IPS DF 6.9 (cell line): Measurements from ENCODE around the gene ZNF133.
"Not testable (repeated sequence)": the region's sequence is repeated elsewhere in the genome, so short reads cannot be mapped to it uniquely, and the experiment has no call there.

Experiments
- DNase-seq: peaks from one replicate; pipeline ENCODE4 v3.0.0-alpha.2; 2013; ENCODE audit warnings: low read depth, low spot score
- H3K27ac ChIP-seq: one replicate; pipeline ENCODE4 v1.5.1; 2013; ENCODE audit warnings: low read length, control low read depth
- H3K27me3 ChIP-seq: 2 replicates; pipeline ENCODE4 v1.6.1; 2013; ENCODE audit warnings: mild to moderate bottlenecking, low read length; ENCODE audit not compliant: control insufficient read depth, insufficient read depth
- H3K36me3 ChIP-seq: 2 replicates; pipeline ENCODE4 v1.6.1; 2013; ENCODE audit warnings: low read length; ENCODE audit not compliant: control insufficient read depth, insufficient read depth
- H3K4me1 ChIP-seq: 2 replicates; pipeline ENCODE4 v1.6.1; 2013; ENCODE audit warnings: low read length; ENCODE audit not compliant: control insufficient read depth, insufficient read depth
- H3K4me3 ChIP-seq: 2 replicates; pipeline ENCODE4 v1.5.1; 2013; ENCODE audit warnings: mild to moderate bottlenecking, low read length
- H3K9me3 ChIP-seq: 2 replicates; pipeline ENCODE4 v1.6.1; 2013; ENCODE audit warnings: low read length, inconsistent platforms; ENCODE audit not compliant: control insufficient read depth, insufficient read depth
- WGBS: extraction: QIAGEN DNeasy Blood & Tissue Kit; methylation state at CpG from one replicate; pipeline ENCODE4 v1.1.7; 2013; ENCODE audit warnings: mixed read lengths, missing lambda C conversion rate; ENCODE audit not compliant: insufficient read length, insufficient coverage; 5-methylcytosine and 5-hydroxymethylcytosine counted together

The ZNF133 gene

GRCh38 chr20:18287915-18288748, at the start of gene ZNF133:
Gene ZNF133 (plus strand): TSS chr20:18288527. CDS start chr20:18305687, 17,160 bp downstream.
- DNase-seq = peak; percentile 81
- H3K4me1 ChIP-seq = no peaks in the 10 kb centered on the region; the same call in 1 of the 2 replicates
- H3K27me3 ChIP-seq = no peaks in the 10 kb centered on the region
- H3K36me3 ChIP-seq = no peaks in the 10 kb centered on the region
- no CpG with 5 or more reads among the region's 63 CpGs for WGBS
- peak within 1 kb of the TSS; percentile 91; the same call in 1 of the 2 replicates for H3K4me3 ChIP-seq
- H3K27ac ChIP-seq = no peak within 1 kb of the TSS
- no peaks in the 10 kb centered on the region for H3K9me3 ChIP-seq

- H3K9me3 ChIP-seq = no peaks in the 10 kb centered on the region
- no peak for DNase-seq
- H3K4me3 ChIP-seq = no peak overlapping the region
- H3K27me3 ChIP-seq = no peaks in the 10 kb centered on the region
- H3K4me1 ChIP-seq = no peaks in the 10 kb centered on the region
- no peaks in the 10 kb centered on the region for H3K36me3 ChIP-seq
- no peak overlapping the region for H3K27ac ChIP-seq
- WGBS = no CpG with 5 or more reads among the region's 1 CpG
Observed at GRCh38 chr20:18240997-18241396, 47.3 kb upstream of the ZNF133 start.

GRCh38 chr20:18243802-18244201, 44.5 kb upstream of the ZNF133 start:
- Histone ChIP-seq H3K9me3 (no peaks in the 10 kb centered on the region), H3K36me3 (no peaks in the 10 kb centered on the region), H3K4me1 (no peaks in the 10 kb centered on the region), H3K4me3 (no peak overlapping the region), H3K27me3 (no peaks in the 10 kb centered on the region), H3K27ac (no peak overlapping the region)
- no peak for DNase-seq
- WGBS = no CpG with 5 or more reads among the region's 1 CpG

GRCh38 chr20:18248545-18248944, 39.8 kb upstream of the ZNF133 start:
- no CpG with 5 or more reads among the region's 4 CpGs for WGBS
- not testable (repeated sequence) for DNase-seq, H3K27ac ChIP-seq, H3K36me3 ChIP-seq, H3K4me3 ChIP-seq, H3K27me3 ChIP-seq, H3K4me1 ChIP-seq, H3K9me3 ChIP-seq

GRCh38 chr20:18250217-18250616, 38.1 kb upstream of the ZNF133 start:
- DNase-seq = no peak
- Histone ChIP-seq H3K36me3 (no peaks in the 10 kb centered on the region), H3K9me3 (no peaks in the 10 kb centered on the region), H3K27ac (no peak overlapping the region), H3K4me1 (no peaks in the 10 kb centered on the region), H3K27me3 (no peaks in the 10 kb centered on the region), H3K4me3 (no peak overlapping the region)
- no CpG with 5 or more reads among the region's 3 CpGs for WGBS

GRCh38 chr20:18252597-18253451, 35.5 kb upstream of the ZNF133 start:
- no CpG with 5 or more reads among the region's 20 CpGs for WGBS
- Histone ChIP-seq H3K4me1 (no peaks in the 10 kb centered on the region), H3K9me3 (no peaks in the 10 kb centered on the region), H3K27me3 (no peaks in the 10 kb centered on the region), H3K36me3 (no peaks in the 10 kb centered on the region), H3K4me3 (no peak overlapping the region), H3K27ac (no peak overlapping the region)
- no peak for DNase-seq

GRCh38 chr20:18254615-18255014, 33.7 kb upstream of the ZNF133 start:
- no CpG with 5 or more reads among the region's 3 CpGs for WGBS
- no peak overlapping the region for H3K4me3 ChIP-seq

GRCh38 chr20:18255526-18255925, 32.8 kb upstream of the ZNF133 start:
- no peak for DNase-seq
- Histone ChIP-seq H3K4me1 (no peaks in the 10 kb centered on the region), H3K36me3 (no peaks in the 10 kb centered on the region), H3K27ac (no peak overlapping the region), H3K9me3 (no peaks in the 10 kb centered on the region), H3K4me3 (no peak overlapping the region), H3K27me3 (no peaks in the 10 kb centered on the region)
- no CpG with 5 or more reads among the region's 1 CpG for WGBS

More at GRCh38 chr20:18254615-18255014, 33.7 kb upstream of the ZNF133 start:
- H3K4me1 ChIP-seq = no peaks in the 10 kb centered on the region
- no peak for DNase-seq
- H3K27ac ChIP-seq = no peak overlapping the region
- H3K9me3 ChIP-seq = no peaks in the 10 kb centered on the region
- no peaks in the 10 kb centered on the region for H3K27me3 ChIP-seq
- no peaks in the 10 kb centered on the region for H3K36me3 ChIP-seq

- no CpG with 5 or more reads among the region's 4 CpGs for WGBS
- Histone ChIP-seq H3K4me1 (no peaks in the 10 kb centered on the region), H3K9me3 (no peaks in the 10 kb centered on the region), H3K27me3 (no peaks in the 10 kb centered on the region), H3K4me3 (no peak overlapping the region), H3K27ac (no peak overlapping the region), H3K36me3 (no peaks in the 10 kb centered on the region)
- no peak for DNase-seq
Observed at GRCh38 chr20:18256440-18257090, 31.8 kb upstream of the ZNF133 start.

GRCh38 chr20:18258126-18258860, 30.0 kb upstream of the ZNF133 start:
- Histone ChIP-seq H3K27me3 (no peaks in the 10 kb centered on the region), H3K4me3 (no peak overlapping the region), H3K4me1 (no peaks in the 10 kb centered on the region), H3K9me3 (no peaks in the 10 kb centered on the region), H3K27ac (no peak overlapping the region), H3K36me3 (no peaks in the 10 kb centered on the region)
- DNase-seq = no peak
- no CpG with 5 or more reads among the region's 12 CpGs for WGBS
